ENCODE results near the gene FOXE3.

GRCh38 chr1:47412437-47412836 is 3.6 kb upstream of the FOXE3 start:
- TF ChIP-seq MAX (CRISPR knock-in tag; IDR thresholded peaks at IDR 0.05) = no peak
- no peak for TF ChIP-seq ARID4B (CRISPR knock-in tag; IDR thresholded peaks at IDR 0.05; ENCODE audit: borderline replicate concordance)
